ENCODE results near the gene ANKRD49.

ANKRD49 gene

DNA sequence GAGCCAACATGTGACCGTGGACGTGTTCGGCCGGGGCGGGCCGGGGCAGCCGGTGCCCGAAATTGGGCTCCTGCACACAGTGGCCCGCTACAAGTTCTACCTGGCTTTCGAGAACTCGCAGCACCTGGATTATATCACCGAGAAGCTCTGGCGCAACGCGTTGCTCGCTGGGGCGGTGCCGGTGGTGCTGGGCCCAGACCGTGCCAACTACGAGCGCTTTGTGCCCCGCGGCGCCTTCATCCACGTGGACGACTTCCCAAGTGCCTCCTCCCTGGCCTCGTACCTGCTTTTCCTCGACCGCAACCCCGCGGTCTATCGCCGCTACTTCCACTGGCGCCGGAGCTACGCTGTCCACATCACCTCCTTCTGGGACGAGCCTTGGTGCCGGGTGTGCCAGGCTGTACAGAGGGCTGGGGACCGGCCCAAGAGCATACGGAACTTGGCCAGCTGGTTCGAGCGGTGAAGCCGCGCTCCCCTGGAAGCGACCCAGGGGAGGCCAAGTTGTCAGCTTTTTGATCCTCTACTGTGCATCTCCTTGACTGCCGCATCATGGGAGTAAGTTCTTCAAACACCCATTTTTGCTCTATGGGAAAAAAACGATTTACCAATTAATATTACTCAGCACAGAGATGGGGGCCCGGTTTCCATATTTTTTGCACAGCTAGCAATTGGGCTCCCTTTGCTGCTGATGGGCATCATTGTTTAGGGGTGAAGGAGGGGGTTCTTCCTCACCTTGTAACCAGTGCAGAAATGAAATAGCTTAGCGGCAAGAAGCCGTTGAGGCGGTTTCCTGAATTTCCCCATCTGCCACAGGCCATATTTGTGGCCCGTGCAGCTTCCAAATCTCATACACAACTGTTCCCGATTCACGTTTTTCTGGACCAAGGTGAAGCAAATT, 51.7 kb downstream of the ANKRD49 start:
- no peak for DNase-seq

DNA sequence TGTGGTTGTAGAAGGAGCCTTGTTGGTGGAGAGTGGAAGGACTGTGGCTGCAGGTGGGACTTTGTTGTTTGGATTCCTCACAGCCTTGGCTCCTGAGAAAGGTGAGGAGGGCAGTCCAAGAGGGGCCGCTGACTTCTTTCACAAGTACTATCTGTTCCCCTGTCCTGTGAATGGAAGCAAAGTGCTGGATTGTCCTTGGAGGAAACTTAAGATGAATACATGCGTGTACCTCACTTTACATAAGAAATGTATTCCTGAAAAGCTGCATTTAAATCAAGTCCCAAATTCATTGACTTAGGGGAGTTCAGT, 52.3 kb downstream of the ANKRD49 start:
- no peak for DNase-seq

DNA sequence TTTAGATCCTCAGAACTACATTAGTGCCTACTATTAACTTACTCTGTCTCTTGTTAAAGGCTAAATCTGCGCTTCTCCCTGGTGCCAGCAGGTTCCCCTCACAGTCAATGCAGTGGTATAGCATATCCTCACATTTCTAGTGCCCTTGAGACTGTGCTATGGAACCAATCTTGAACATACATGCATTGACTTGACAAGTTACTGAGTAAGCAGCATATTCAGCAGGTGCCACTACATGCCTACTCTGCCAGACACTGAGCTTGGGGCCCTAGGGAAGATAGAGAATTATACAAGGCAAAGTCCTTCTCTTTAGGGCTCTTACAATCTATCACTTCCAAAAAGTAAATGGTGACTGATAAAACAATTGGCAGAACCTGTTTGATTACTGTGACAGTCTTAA, 53.1 kb downstream of the ANKRD49 start:
- DNase-seq: no peak

DNA sequence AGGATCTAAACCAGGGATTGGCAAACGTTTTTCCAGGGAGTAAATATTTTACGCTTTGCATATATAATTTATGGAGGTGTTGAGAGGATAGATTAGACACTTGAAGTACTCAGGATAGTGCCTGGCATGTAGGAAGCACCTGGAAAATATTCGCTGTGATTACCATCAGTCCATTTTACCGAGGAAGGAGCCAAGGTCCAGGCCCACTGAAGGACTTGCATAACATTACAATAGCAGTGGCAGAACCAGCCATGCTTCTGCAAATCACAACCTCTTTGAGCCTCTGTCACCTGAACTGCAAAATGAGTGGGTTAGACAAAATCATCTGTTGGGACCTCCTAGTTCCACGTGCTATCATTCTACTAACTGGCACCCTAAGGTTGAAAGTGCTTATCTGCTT, 55.4 kb downstream of the ANKRD49 start:
- DNase-seq: no peak

Measured in NCI-H1436 treated with DMSO at 0.1 percent for 48 hours (cell line).